Adrenal gland (tissue), 5 donors: ENCODE results near the gene SFXN5.

Experiments used
- CTCF ChIP-seq, 6 experiments: fragments of 450-650 bp in 4 of 6; fragments of 200-600 bp in 2 of 6; sonication (generic) in 1 of 6; IDR thresholded peaks; 1 replicate in 5 of 6; 2 replicates in 1 of 6; pipeline versions ENCODE4 v1.5.1 to v1.8.0; 2016 to 2021; ENCODE audit warnings: antibody characterized with exemption in 6 of 6, mild to moderate bottlenecking in 2 of 6, moderate library complexity in 1 of 6
- POLR2A ChIP-seq, 2 donors: fragments of 450-650 bp; IDR thresholded peaks; one replicate each; pipeline ENCODE4 v1.6.1; 2017; ENCODE audit warnings: antibody characterized with exemption in 2 of 2, mild to moderate bottlenecking in 2 of 2, moderate library complexity in 1 of 2
- donor health status: DM: no; HTN: no; CAD: no.

- TF ChIP-seq CTCF (IDR thresholded peaks at IDR 0.05) (no peak), POLR2A (IDR thresholded peaks at IDR 0.05) (no peak)
These were observed 162.8 kb downstream of the SFXN5 start for GRCh38 chr2:72908741-72909140.
